Smooth muscle cell (in vitro differentiated cells): ENCODE data around the gene TCF3. TPM values are rescaled to one million over a fixed set of nuclear protein-coding genes. Genes with fewer than 3 reads are reported as not detected.

ENCODE experiments used
- DNase-seq: peaks from one replicate; lab custom pipeline; 2025; ENCODE audit not compliant: unreplicated experiment; lab: John Stamatoyannopoulos, UW
- H2AFZ ChIP-seq: fragments of 200-600 bp; sonication (generic); 2 replicates; pipeline ENCODE4 v1.6.0; 2016; ENCODE audit warnings: antibody characterized with exemption, low read depth, mild to moderate bottlenecking
- H3F3A ChIP-seq: fragments of 200-600 bp; sonication (generic); 2 replicates; pipeline ENCODE4 v1.6.0; 2017; ENCODE audit warnings: antibody characterized with exemption, low read depth
- H3K27ac ChIP-seq: fragments of 200-600 bp; sonication (generic); 2 replicates; pipeline ENCODE4 v1.5.1; 2016; ENCODE audit warnings: low read depth, mild to moderate bottlenecking
- H3K27me3 ChIP-seq: fragments of 200-600 bp; sonication (generic); 2 replicates; pipeline ENCODE4 v1.6.1; 2016; ENCODE audit warnings: low read depth, mild to moderate bottlenecking
- H3K36me3 ChIP-seq: fragments of 200-600 bp; sonication (generic); 2 replicates; pipeline ENCODE4 v1.5.1; 2016; ENCODE audit warnings: low read depth
- H3K4me1 ChIP-seq: fragments of 200-600 bp; sonication (generic); 2 replicates; pipeline ENCODE4 v1.5.1; 2016; ENCODE audit warnings: low read depth
- H3K4me2 ChIP-seq: fragments of 200-600 bp; sonication (generic); 2 replicates; pipeline ENCODE4 v1.6.0; 2016; ENCODE audit warnings: mild to moderate bottlenecking
- H3K4me3 ChIP-seq: fragments of 200-600 bp; sonication (generic); 2 replicates; pipeline ENCODE4 v1.5.1; 2016; ENCODE audit warnings: mild to moderate bottlenecking
- H3K79me2 ChIP-seq: fragments of 200-600 bp; sonication (generic); 2 replicates; pipeline ENCODE4 v1.6.0; 2016; ENCODE audit warnings: low read depth, mild to moderate bottlenecking
- H3K9ac ChIP-seq: fragments of 200-600 bp; sonication (generic); 2 replicates; pipeline ENCODE4 v1.6.0; 2016; ENCODE audit warnings: low read depth
- H3K9me3 ChIP-seq: fragments of 200-600 bp; sonication (generic); replicated peaks from 2 replicates; pipeline ENCODE4 v1.5.1; 2016; ENCODE audit warnings: low read depth
- H4K20me1 ChIP-seq: fragments of 200-600 bp; sonication (generic); 2 replicates; pipeline ENCODE4 v1.6.0; 2016; ENCODE audit warnings: low read depth
- WGBS: methylation state at CpG from one replicate; pipeline ENCODE4 v1.1.7; 2016; ENCODE audit warnings: low lambda C conversion rate; 5-methylcytosine and 5-hydroxymethylcytosine counted together
- polyA plus RNA-seq: library from polyadenylated mRNA; unstranded; fragments of >200 nt; fragmentation: Nextera tagmentation; extraction: Ambion mirVana; gene quantifications from 2 replicates; pipeline ENCODE4 v1.2.1, GENCODE V29; 2016
- total RNA-seq: library from RNA; depleted of rRNA; stranded (reverse); fragments of >200 nt; gene quantifications from 2 replicates; pipeline ENCODE4 v1.2.3, GENCODE V29; 2014
- TF ChIP-seq, protein P1 (sequence below): fragments of 200-600 bp; sonication (generic); IDR thresholded peaks from 2 replicates; pipeline ENCODE4 v1.5.1; 2017; ENCODE audit warnings: borderline replicate concordance, mild to moderate bottlenecking, antibody characterized with exemption; ENCODE audit not compliant: insufficient read depth, poor library complexity, severe bottlenecking

The TCF3 gene
- total and polyA plus RNA-seq, 2 experiments from 2014 or later: 89.0 to 150 TPM

DNA sequence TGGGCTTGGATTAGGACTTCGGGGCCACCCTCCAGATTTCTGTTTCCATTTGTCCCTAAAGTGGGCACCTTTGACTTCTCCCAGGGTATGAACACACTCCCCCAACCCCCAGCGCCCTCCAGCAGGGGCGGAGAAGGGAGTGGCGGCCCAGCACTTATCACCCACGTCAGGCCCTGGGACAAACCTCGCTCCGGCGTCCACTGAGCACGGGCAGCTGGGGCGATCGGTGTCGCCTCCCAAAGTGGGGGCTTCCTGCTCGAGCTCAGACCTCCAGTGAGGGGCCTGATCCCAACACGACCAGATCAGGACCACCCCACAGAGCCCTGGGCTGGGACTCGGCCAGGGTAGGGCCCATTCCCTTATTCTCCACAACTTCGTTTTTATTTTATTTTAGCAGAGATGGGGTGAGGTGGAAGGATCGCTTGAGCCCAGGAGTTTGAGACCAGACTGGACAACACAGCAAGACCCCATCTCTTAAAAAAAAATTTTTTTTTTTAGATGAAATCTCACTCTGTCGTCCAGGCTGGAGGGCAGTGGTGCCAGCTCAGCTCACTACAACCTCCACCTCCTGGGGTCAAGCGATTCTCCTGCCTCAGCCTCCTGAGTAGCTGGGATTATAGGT is 3.7 kb upstream of the TCF3 start:
- no peaks in the 10 kb centered on the region for H3K27me3 ChIP-seq
- no peak overlapping the region for H3K4me3 ChIP-seq
- WGBS: 87% methylated on average over 19 of the region's 19 CpGs
- no peak overlapping the region for H3K9ac ChIP-seq
- H3K27ac ChIP-seq: no peak overlapping the region
- no peak for DNase-seq
- H3F3A ChIP-seq: no peaks in the 10 kb centered on the region
- H4K20me1 ChIP-seq: peaks cover 4% of the 10 kb centered on the region
- peaks cover 10% of the 10 kb centered on the region for H3K79me2 ChIP-seq
- H3K9me3 ChIP-seq: no peaks in the 10 kb centered on the region
- no peak overlapping the region for H3K4me2 ChIP-seq
- H2AFZ ChIP-seq: no peak overlapping the region
- no peaks in the 10 kb centered on the region for H3K4me1 ChIP-seq
- TF ChIP-seq, protein P1, sequence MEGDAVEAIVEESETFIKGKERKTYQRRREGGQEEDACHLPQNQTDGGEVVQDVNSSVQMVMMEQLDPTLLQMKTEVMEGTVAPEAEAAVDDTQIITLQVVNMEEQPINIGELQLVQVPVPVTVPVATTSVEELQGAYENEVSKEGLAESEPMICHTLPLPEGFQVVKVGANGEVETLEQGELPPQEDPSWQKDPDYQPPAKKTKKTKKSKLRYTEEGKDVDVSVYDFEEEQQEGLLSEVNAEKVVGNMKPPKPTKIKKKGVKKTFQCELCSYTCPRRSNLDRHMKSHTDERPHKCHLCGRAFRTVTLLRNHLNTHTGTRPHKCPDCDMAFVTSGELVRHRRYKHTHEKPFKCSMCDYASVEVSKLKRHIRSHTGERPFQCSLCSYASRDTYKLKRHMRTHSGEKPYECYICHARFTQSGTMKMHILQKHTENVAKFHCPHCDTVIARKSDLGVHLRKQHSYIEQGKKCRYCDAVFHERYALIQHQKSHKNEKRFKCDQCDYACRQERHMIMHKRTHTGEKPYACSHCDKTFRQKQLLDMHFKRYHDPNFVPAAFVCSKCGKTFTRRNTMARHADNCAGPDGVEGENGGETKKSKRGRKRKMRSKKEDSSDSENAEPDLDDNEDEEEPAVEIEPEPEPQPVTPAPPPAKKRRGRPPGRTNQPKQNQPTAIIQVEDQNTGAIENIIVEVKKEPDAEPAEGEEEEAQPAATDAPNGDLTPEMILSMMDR: no peak
- H3K36me3 ChIP-seq: no peaks in the 10 kb centered on the region

DNA sequence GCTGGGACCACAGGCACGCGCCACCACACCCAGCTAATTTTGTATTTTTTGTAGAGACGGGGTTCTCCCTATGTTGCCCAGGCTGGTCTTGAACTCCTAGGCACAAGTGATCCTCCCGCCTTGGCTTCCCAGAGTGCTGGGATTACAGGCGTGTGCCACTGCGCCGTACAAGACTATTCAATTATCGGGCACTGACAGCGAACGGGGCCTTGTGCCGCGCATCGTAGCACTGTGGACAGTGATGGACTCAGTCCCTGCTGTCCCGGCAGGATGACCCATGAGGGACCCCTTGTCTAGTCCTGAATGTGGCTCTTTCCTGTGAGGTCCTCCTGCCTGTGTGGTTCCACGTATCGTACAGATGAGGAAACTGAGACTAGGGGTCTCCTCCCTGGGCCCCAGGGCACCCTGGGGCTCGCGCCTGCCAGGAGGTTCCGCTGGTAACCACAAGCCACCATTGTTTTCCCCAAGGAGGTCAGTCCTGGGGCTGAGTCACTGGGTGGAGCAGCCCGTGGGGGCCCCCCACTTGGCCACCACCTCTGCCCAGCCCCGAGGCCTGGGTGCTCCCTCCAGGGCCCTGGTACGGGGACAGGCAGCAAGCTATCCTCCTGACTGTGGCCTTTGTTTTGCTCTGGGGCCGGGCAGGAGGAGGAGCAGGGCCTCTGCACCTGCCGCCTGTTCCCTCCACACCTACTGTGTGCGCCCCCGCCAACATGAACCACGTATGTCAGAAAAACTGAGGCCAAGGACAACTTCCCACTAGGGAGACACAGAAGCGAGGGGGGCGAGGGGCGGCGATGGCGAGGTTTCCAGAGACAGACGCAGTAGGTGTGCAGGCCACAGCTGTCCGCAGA is 2.9 kb upstream of the TCF3 start:
- Histone ChIP-seq H2AFZ (no peak overlapping the region), H3K4me2 (no peak overlapping the region), H3K27me3 (no peaks in the 10 kb centered on the region), H4K20me1 (peaks cover 11% of the 10 kb centered on the region), H3K9ac (no peak overlapping the region), H3K9me3 (no peaks in the 10 kb centered on the region), H3K4me1 (peaks cover 3% of the 10 kb centered on the region), H3K36me3 (no peaks in the 10 kb centered on the region), H3F3A (no peaks in the 10 kb centered on the region), H3K27ac (no peak overlapping the region), H3K79me2 (peaks cover 17% of the 10 kb centered on the region), H3K4me3 (no peak overlapping the region)
- 89% methylated on average over 34 of the region's 34 CpGs for WGBS
- no peak for DNase-seq
- TF ChIP-seq, protein P1: no peak

DNA sequence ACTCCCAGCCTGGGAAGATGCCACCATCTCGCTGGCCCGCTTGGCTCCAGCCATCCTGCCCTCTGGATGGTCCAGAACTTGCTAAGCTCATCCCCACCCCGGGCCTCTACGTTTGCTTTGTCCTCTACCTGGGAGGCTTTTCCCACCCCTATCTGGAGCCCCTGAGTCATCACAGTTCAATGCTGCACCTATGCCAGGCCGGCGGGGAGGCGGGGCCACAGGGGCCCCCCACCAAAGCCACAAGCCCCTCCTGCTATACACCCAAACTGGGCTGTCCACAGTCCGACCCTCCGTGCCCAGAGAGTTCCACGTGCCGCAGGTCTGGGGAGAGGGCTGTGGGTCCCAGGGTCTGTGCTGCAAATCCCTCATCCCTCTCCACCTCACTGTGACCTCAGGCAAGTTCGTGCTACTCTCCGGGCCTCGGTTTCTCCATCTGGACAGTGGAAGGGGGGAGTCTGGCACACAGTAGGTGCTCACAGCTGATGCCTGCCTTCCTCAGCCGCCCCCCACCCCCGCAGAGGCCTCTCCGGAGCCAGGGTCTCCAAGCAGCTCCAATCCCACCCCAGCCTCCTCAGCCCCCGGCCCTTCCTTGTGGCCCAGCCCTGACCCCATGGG is 1.9 kb upstream of the TCF3 start:
- H3F3A ChIP-seq: no peaks in the 10 kb centered on the region
- peaks cover 28% of the 10 kb centered on the region for H3K79me2 ChIP-seq
- H3K9ac ChIP-seq: no peak overlapping the region
- H3K9me3 ChIP-seq: no peaks in the 10 kb centered on the region
- no peak overlapping the region for H3K4me2 ChIP-seq
- WGBS: 91% methylated on average over 18 of the region's 18 CpGs
- H3K27ac ChIP-seq: no peak overlapping the region
- no peak for DNase-seq
- peaks cover 22% of the 10 kb centered on the region for H4K20me1 ChIP-seq
- H3K27me3 ChIP-seq: no peaks in the 10 kb centered on the region
- no peak overlapping the region for H3K4me3 ChIP-seq
- H3K4me1 ChIP-seq: peaks cover 6% of the 10 kb centered on the region
- H3K36me3 ChIP-seq: no peaks in the 10 kb centered on the region
- TF ChIP-seq, protein P1: no peak
- H2AFZ ChIP-seq: no peak overlapping the region
